ENCODE results near the gene KCNK1. TPM values are rescaled to one million over a fixed set of nuclear protein-coding genes. Genes with fewer than 3 reads are reported as not detected.

The KCNK1 gene
- total RNA-seq, 2 experiments from 2014 or later, result not detected

- ATAC-seq (no peak), DNase-seq (no peak)
- Mint-ChIP-seq H3K27ac (no peak overlapping the region), H3K27me3 (peaks cover 12% of the 10 kb centered on the region), H3K4me1 (ENCODE audit: low read depth) (no peaks in the 10 kb centered on the region), H3K4me3 (no peak overlapping the region), H3K9me3 (no peaks in the 10 kb centered on the region), H3K36me3 (ENCODE audit: low read depth) (no peaks in the 10 kb centered on the region)
- CTCF ChIA-PET, result no interaction called here
- no peak for TF ChIP-seq CTCF (IDR thresholded peaks at IDR 0.05)
- POLR2A ChIA-PET, result no interaction called here
- intact Hi-C loops (cut with micrococcal nuclease), result no loop called here
Observed at GRCh38 chr1:233671286-233671685, 57.4 kb downstream of the KCNK1 start.

GRCh38 chr1:233672732-233673131 is 58.8 kb downstream of the KCNK1 start:
- Mint-ChIP-seq H3K27me3 (peaks cover 14% of the 10 kb centered on the region), H3K9me3 (no peaks in the 10 kb centered on the region), H3K27ac (no peak overlapping the region), H3K4me1 (ENCODE audit: low read depth) (no peaks in the 10 kb centered on the region), H3K4me3 (no peak overlapping the region), H3K36me3 (ENCODE audit: low read depth) (no peaks in the 10 kb centered on the region)
- ATAC-seq, result no peak
- no peak for DNase-seq
- no peak for TF ChIP-seq CTCF (IDR thresholded peaks at IDR 0.05)
- ChIA-PET POLR2A (no interaction called here), CTCF (no interaction called here)
- intact Hi-C loops (cut with micrococcal nuclease), result no loop called here

GRCh38 chr1:233673261-233673946 is 59.5 kb downstream of the KCNK1 start:
- intact Hi-C loops (cut with micrococcal nuclease), result no loop called here
- ATAC-seq (no peak), DNase-seq (no peak)
- Mint-ChIP-seq H3K9me3 (no peaks in the 10 kb centered on the region), H3K36me3 (ENCODE audit: low read depth) (no peaks in the 10 kb centered on the region), H3K27ac (no peak overlapping the region), H3K4me1 (ENCODE audit: low read depth) (no peaks in the 10 kb centered on the region), H3K27me3 (peaks cover 15% of the 10 kb centered on the region), H3K4me3 (no peak overlapping the region)
- CTCF ChIA-PET, result no interaction called here
- TF ChIP-seq CTCF (IDR thresholded peaks at IDR 0.05), result no peak
- POLR2A ChIA-PET, result no interaction called here

- ChIA-PET POLR2A (no interaction called here), CTCF (no interaction called here)
- Mint-ChIP-seq H3K36me3 (ENCODE audit: low read depth) (no peaks in the 10 kb centered on the region), H3K27me3 (peaks cover 15% of the 10 kb centered on the region), H3K27ac (no peak overlapping the region), H3K4me1 (ENCODE audit: low read depth) (no peaks in the 10 kb centered on the region), H3K4me3 (no peak overlapping the region), H3K9me3 (no peaks in the 10 kb centered on the region)
- intact Hi-C loops (cut with micrococcal nuclease), result no loop called here
- no peak for ATAC-seq
- TF ChIP-seq CTCF (IDR thresholded peaks at IDR 0.05), result no peak
- DNase-seq, result no peak
Observed at GRCh38 chr1:233673947-233674431, 60.1 kb downstream of the KCNK1 start.

GRCh38 chr1:233675446-233675845 is 61.5 kb downstream of the KCNK1 start:
- Mint-ChIP-seq H3K4me1 (ENCODE audit: low read depth) (no peaks in the 10 kb centered on the region), H3K9me3 (no peaks in the 10 kb centered on the region), H3K27ac (no peak overlapping the region), H3K36me3 (ENCODE audit: low read depth) (no peaks in the 10 kb centered on the region), H3K27me3 (peaks cover 14% of the 10 kb centered on the region), H3K4me3 (no peak overlapping the region)
- CTCF ChIA-PET, result no interaction called here
- intact Hi-C loops (cut with micrococcal nuclease), result no loop called here
- POLR2A ChIA-PET, result no interaction called here
- no peak for TF ChIP-seq CTCF (IDR thresholded peaks at IDR 0.05)
- ATAC-seq (no peak), DNase-seq (no peak)

Data from activated CD8-positive, alpha-beta T cell treated with anti-CD3 and anti-CD28 coated beads for 36 hours (primary cell).